Activated T-helper 1 cell treated with anti-CD3 and anti-CD28 coated beads, Interleukin-12 subunit alpha, Interleukin-12 subunit beta, Interleukin-2, Interleukin-4 antibody, amounts not matched to agents 30 ng/mL and 10 ng/mL and 1 ng/mL, durations not matched to agents 14 hours and 24 hours and 36 hours (primary cell): ENCODE data around the gene AQP12B. TPM values are rescaled to one million over a fixed set of nuclear protein-coding genes. Genes with fewer than 3 reads are reported as not detected.
"Not testable (repeated sequence)": the region's sequence is repeated elsewhere in the genome, so short reads cannot be mapped to it uniquely, and the experiment has no call there.

ENCODE experiments used
- DNase-seq: peaks from one replicate; pipeline ENCODE4 v3.0.0; 2021; ENCODE audit warnings: low spot score
- H3K27ac Mint-ChIP-seq: one replicate; pipeline ENCODE4 v1.8.0; 2021; ENCODE audit warnings: mild to moderate bottlenecking, mixed read lengths
- H3K27me3 Mint-ChIP-seq: one replicate; pipeline ENCODE4 v1.8.0; 2022; ENCODE audit warnings: mild to moderate bottlenecking, moderate library complexity, mixed read lengths; ENCODE audit not compliant: insufficient read depth
- H3K36me3 Mint-ChIP-seq: one replicate; pipeline ENCODE4 v1.8.0; 2021; ENCODE audit warnings: low read depth, mixed read lengths
- H3K4me1 Mint-ChIP-seq: one replicate; pipeline ENCODE4 v1.8.0; 2021; ENCODE audit warnings: low read depth, mixed read lengths
- H3K4me3 Mint-ChIP-seq: one replicate; pipeline ENCODE4 v1.8.0; 2021; ENCODE audit warnings: mild to moderate bottlenecking, moderate library complexity, mixed read lengths
- H3K9me3 Mint-ChIP-seq: one replicate; pipeline ENCODE4 v1.8.0; 2021; ENCODE audit warnings: mixed read lengths
- intact Hi-C: fragments of 100-400 bp; cut with micrococcal nuclease; formaldehyde crosslinking; loops from one replicate; pipeline ENCODE4 v1.15.1; 2024
- total RNA-seq: library from RNA; stranded (reverse); gene quantifications from 2 replicates; pipeline ENCODE4 v1.2.3, GENCODE V29; 2022

Gene AQP12B
- total RNA-seq, 1 donor from 2014 or later, result not detected

GRCh38 chr2:240702640-240703011 is 19.9 kb upstream of the AQP12B start:
- H3K9me3 Mint-ChIP-seq, result no peaks in the 10 kb centered on the region
- no peaks in the 10 kb centered on the region for H3K36me3 Mint-ChIP-seq
- peaks cover 13% of the 10 kb centered on the region for H3K4me1 Mint-ChIP-seq
- no peak for DNase-seq
- no peak overlapping the region for H3K4me3 Mint-ChIP-seq
- H3K27me3 Mint-ChIP-seq, result peaks cover 18% of the 10 kb centered on the region
- intact Hi-C loops, result loop anchor here (10.0 kb wide), 2 partner anchors 138 to 188 kb away; partner anchors contain the start of genes DUSP28 and RNPEPL1
- H3K27ac Mint-ChIP-seq, result no peak overlapping the region

- intact Hi-C loops, result loop anchor here (10.0 kb wide), 2 partner anchors 137 to 187 kb away; partner anchors contain the start of genes DUSP28 and RNPEPL1
- no peak overlapping the region for H3K4me3 Mint-ChIP-seq
- H3K4me1 Mint-ChIP-seq, result peaks cover 13% of the 10 kb centered on the region
- H3K9me3 Mint-ChIP-seq, result no peaks in the 10 kb centered on the region
- peaks cover 18% of the 10 kb centered on the region for H3K27me3 Mint-ChIP-seq
- H3K27ac Mint-ChIP-seq, result no peak overlapping the region
- no peak for DNase-seq
- H3K36me3 Mint-ChIP-seq, result no peaks in the 10 kb centered on the region
Measured at GRCh38 chr2:240701736-240702639, 19.3 kb upstream of the AQP12B start.

- intact Hi-C loops, result loop anchor here (10.0 kb wide), 2 partner anchors 136 to 186 kb away; partner anchors contain the start of genes DUSP28 and RNPEPL1
- peaks cover 18% of the 10 kb centered on the region for H3K27me3 Mint-ChIP-seq
- H3K9me3 Mint-ChIP-seq, result no peaks in the 10 kb centered on the region
- H3K4me3 Mint-ChIP-seq, result no peak overlapping the region
- H3K27ac Mint-ChIP-seq, result no peak overlapping the region
- DNase-seq, result no peak
- H3K36me3 Mint-ChIP-seq, result no peaks in the 10 kb centered on the region
- peaks cover 13% of the 10 kb centered on the region for H3K4me1 Mint-ChIP-seq
Measured at GRCh38 chr2:240701091-240701735, 18.5 kb upstream of the AQP12B start.

GRCh38 chr2:240700616-240701015 is 17.9 kb upstream of the AQP12B start:
- not testable (repeated sequence) for H3K27ac Mint-ChIP-seq, H3K9me3 Mint-ChIP-seq, H3K36me3 Mint-ChIP-seq, H3K4me3 Mint-ChIP-seq, DNase-seq
- peaks cover 12% of the 10 kb centered on the region for H3K4me1 Mint-ChIP-seq
- intact Hi-C loops, result loop anchor here (10.0 kb wide), 2 partner anchors 136 to 186 kb away; partner anchors contain the start of genes DUSP28 and RNPEPL1
- peaks cover 16% of the 10 kb centered on the region for H3K27me3 Mint-ChIP-seq

- H3K4me3 Mint-ChIP-seq, DNase-seq, H3K4me1 Mint-ChIP-seq, H3K36me3 Mint-ChIP-seq, H3K27ac Mint-ChIP-seq, H3K9me3 Mint-ChIP-seq, H3K27me3 Mint-ChIP-seq: not testable (repeated sequence)
- intact Hi-C loops, result loop anchor here (10.0 kb wide), 2 partner anchors 135 to 185 kb away; partner anchors contain the start of genes DUSP28 and RNPEPL1
Measured at GRCh38 chr2:240699835-240700234, 17.1 kb upstream of the AQP12B start.

- H3K36me3 Mint-ChIP-seq, DNase-seq, H3K9me3 Mint-ChIP-seq, H3K27ac Mint-ChIP-seq, intact Hi-C loops, H3K27me3 Mint-ChIP-seq, H3K4me3 Mint-ChIP-seq, H3K4me1 Mint-ChIP-seq: not testable (repeated sequence)
Measured at GRCh38 chr2:240698852-240699561, 16.3 kb upstream of the AQP12B start.

- H3K27me3 Mint-ChIP-seq, H3K36me3 Mint-ChIP-seq, H3K4me1 Mint-ChIP-seq, intact Hi-C loops, DNase-seq, H3K9me3 Mint-ChIP-seq, H3K27ac Mint-ChIP-seq, H3K4me3 Mint-ChIP-seq: not testable (repeated sequence)
Measured at GRCh38 chr2:240696469-240696868, 13.8 kb upstream of the AQP12B start.

GRCh38 chr2:240695593-240695992 is 12.9 kb upstream of the AQP12B start:
- H3K4me3 Mint-ChIP-seq, H3K27ac Mint-ChIP-seq, H3K27me3 Mint-ChIP-seq, intact Hi-C loops, H3K4me1 Mint-ChIP-seq, H3K9me3 Mint-ChIP-seq, DNase-seq, H3K36me3 Mint-ChIP-seq: not testable (repeated sequence)

- H3K27me3 Mint-ChIP-seq, H3K36me3 Mint-ChIP-seq, H3K27ac Mint-ChIP-seq, DNase-seq, H3K9me3 Mint-ChIP-seq, intact Hi-C loops, H3K4me1 Mint-ChIP-seq, H3K4me3 Mint-ChIP-seq: not testable (repeated sequence)
Measured at GRCh38 chr2:240694304-240694703, 11.6 kb upstream of the AQP12B start.

GRCh38 chr2:240692583-240693561 is 10.2 kb upstream of the AQP12B start:
- H3K9me3 Mint-ChIP-seq, H3K4me1 Mint-ChIP-seq, H3K27ac Mint-ChIP-seq, DNase-seq, H3K36me3 Mint-ChIP-seq, H3K27me3 Mint-ChIP-seq, intact Hi-C loops, H3K4me3 Mint-ChIP-seq: not testable (repeated sequence)

GRCh38 chr2:240691631-240692420 is 9.1 kb upstream of the AQP12B start, which contains the start of gene AQP12A:
AQP12A (plus strand) TSS chr2:240691866; CDS start chr2:240691914, 48 bp downstream.
- intact Hi-C loops, H3K4me3 Mint-ChIP-seq, H3K27ac Mint-ChIP-seq, DNase-seq, H3K9me3 Mint-ChIP-seq, H3K27me3 Mint-ChIP-seq, H3K36me3 Mint-ChIP-seq, H3K4me1 Mint-ChIP-seq: not testable (repeated sequence)
